IMR-90 (cell line): ENCODE results near the gene TAF1D. TPM values are rescaled to one million over a fixed set of nuclear protein-coding genes. Genes with fewer than 3 reads are reported as not detected.
A peak's percentile ranks its signal among the peaks of the same experiment; 100 is the strongest.

Experiments used
- ATAC-seq: fragments of 200-7000 bp; cut with Tn5 transposase; 2 replicates; pipeline ENCODE4 v1.9.1; 2020; ENCODE audit warnings: low read depth, mild to moderate bottlenecking, moderate library complexity
- BruUV-seq: library from RNA; stranded (reverse); fragments of 400-500 nt; replicated peaks from 2 replicates; lab custom pipeline; 2021; lab: Mats Ljungman, UMichigan
- CTCF ChIA-PET: fragments of 300-600 bp; formaldehyde crosslinking; extraction: SDS; loops from one replicate; lab custom pipeline; 2021; ENCODE audit warnings: antibody characterized with exemption; lab: Yijun Ruan, JAX
- POLR2A ChIA-PET: fragments of 300-600 bp; sonication (Branson Sonifier 250); formaldehyde crosslinking; loops from one replicate; lab custom pipeline; 2022; ENCODE audit warnings: antibody characterized with exemption; ENCODE audit not compliant: unreplicated experiment; lab: Charles Lee
- DNase-seq: peaks from one replicate; pipeline ENCODE4 v3.0.0; 2013
- H2AFZ ChIP-seq: replicated peaks from 2 replicates; pipeline ENCODE3; 2013; ENCODE audit warnings: low read length, mild to moderate bottlenecking; ENCODE audit not compliant: poor library complexity
- H2AK5ac ChIP-seq: 2 replicates; pipeline ENCODE4 v1.6.1; 2013; ENCODE audit warnings: low read depth, low read length, inconsistent platforms
- H2AK9ac ChIP-seq: replicated peaks from 2 replicates; pipeline ENCODE3; 2013; ENCODE audit warnings: mild to moderate bottlenecking, low read depth, low read length, moderate library complexity; ENCODE audit not compliant: poor library complexity
- H2BK120ac ChIP-seq: 2 replicates; pipeline ENCODE4 v1.6.1; 2013; ENCODE audit warnings: low read depth, low read length, inconsistent platforms
- H2BK15ac ChIP-seq: 3 replicates; pipeline ENCODE4 v1.6.1; 2013; ENCODE audit warnings: low read depth, low read length, inconsistent platforms
- H2BK20ac ChIP-seq: 2 replicates; pipeline ENCODE4 v1.6.1; 2013; ENCODE audit warnings: low read depth, mild to moderate bottlenecking, inconsistent platforms, low read length, moderate library complexity
- H2BK5ac ChIP-seq: 2 replicates; pipeline ENCODE4 v1.6.1; 2013; ENCODE audit warnings: mild to moderate bottlenecking, low read depth, low read length, inconsistent platforms; ENCODE audit not compliant: poor library complexity, severe bottlenecking
- H3K14ac ChIP-seq: replicated peaks from 2 replicates; pipeline ENCODE4 v1.6.1; 2013; ENCODE audit warnings: low read depth, low read length, inconsistent platforms
- H3K18ac ChIP-seq: 2 replicates; pipeline ENCODE4 v1.6.1; 2013; ENCODE audit warnings: low read depth, low read length, control low read depth
- H3K23ac ChIP-seq: 2 replicates; pipeline ENCODE4 v1.6.1; 2013; ENCODE audit warnings: low read depth, low read length, inconsistent platforms
- H3K27ac ChIP-seq: 2 replicates; pipeline ENCODE4 v1.5.1; 2013; ENCODE audit warnings: mild to moderate bottlenecking, control low read depth, low read length; ENCODE audit not compliant: insufficient read depth
- H3K27me3 ChIP-seq: 2 replicates; pipeline ENCODE4 v1.6.1; 2013; ENCODE audit warnings: low read length; ENCODE audit not compliant: control insufficient read depth, insufficient read depth
- H3K36me3 ChIP-seq: 2 replicates; pipeline ENCODE4 v1.6.1; 2013; ENCODE audit warnings: low read length, mixed read lengths; ENCODE audit not compliant: control insufficient read depth, insufficient read depth
- H3K4ac ChIP-seq: 2 replicates; pipeline ENCODE4 v1.6.1; 2013; ENCODE audit warnings: low read depth, low read length, inconsistent platforms
- H3K4me1 ChIP-seq: 2 replicates; pipeline ENCODE4 v1.6.1; 2013; ENCODE audit warnings: low read length, mixed read lengths; ENCODE audit not compliant: control insufficient read depth, insufficient read depth
- H3K4me2 ChIP-seq: 2 replicates; pipeline ENCODE4 v1.6.1; 2013; ENCODE audit warnings: low read depth, mild to moderate bottlenecking, control low read depth, low read length, moderate library complexity
- H3K4me3 ChIP-seq: 2 replicates; pipeline ENCODE4 v1.5.1; 2013; ENCODE audit warnings: low read depth, mild to moderate bottlenecking, control low read depth, low read length, moderate library complexity; ENCODE audit not compliant: insufficient read depth
- H3K56ac ChIP-seq: 2 replicates; pipeline ENCODE4 v1.6.1; 2013; ENCODE audit warnings: low read length, inconsistent platforms; ENCODE audit not compliant: insufficient read depth; ENCODE audit errors: extremely low read depth
- H3K79me1 ChIP-seq, 2 experiments: 2 replicates each; pipeline ENCODE4 v1.6.1; 2013; ENCODE audit warnings: low read length in 2 of 2, inconsistent platforms in 1 of 2, low read depth in 1 of 2
- H3K9ac ChIP-seq: 2 replicates; pipeline ENCODE4 v1.6.1; 2013; ENCODE audit warnings: low read depth, low read length, control low read depth
- H3K9me1 ChIP-seq: 2 replicates; pipeline ENCODE4 v1.6.1; 2013; ENCODE audit warnings: low read length, inconsistent platforms; ENCODE audit not compliant: insufficient read depth
- H3K9me3 ChIP-seq: 2 replicates; pipeline ENCODE4 v1.6.1; 2013; ENCODE audit warnings: low read length; ENCODE audit not compliant: control insufficient read depth, insufficient read depth
- H4K20me1 ChIP-seq: 2 replicates; pipeline ENCODE4 v1.6.1; 2013; ENCODE audit warnings: low read length, inconsistent platforms; ENCODE audit not compliant: insufficient read depth
- H4K5ac ChIP-seq: 2 replicates; pipeline ENCODE4 v1.6.1; 2013; ENCODE audit warnings: mild to moderate bottlenecking, low read depth, low read length, control low read depth
- H4K8ac ChIP-seq, 2 experiments: 2 replicates each; pipeline ENCODE4 v1.6.1; 2013; ENCODE audit warnings: low read depth in 2 of 2, low read length in 2 of 2, control low read depth in 1 of 2, inconsistent platforms in 1 of 2
- H4K91ac ChIP-seq: 2 replicates; pipeline ENCODE4 v1.6.1; 2013; ENCODE audit warnings: low read depth, low read length, inconsistent platforms; ENCODE audit not compliant: insufficient read depth
- CEBPB ChIP-seq: IDR thresholded peaks from 2 replicates; pipeline ENCODE4 v1.6.1; 2012; ENCODE audit warnings: low read depth, low read length, improper control_type of control experiment
- CHD1 ChIP-seq: IDR thresholded peaks from 2 replicates; pipeline ENCODE4 v1.6.1; 2012; ENCODE audit warnings: low read depth, low read length, improper control_type of control experiment
- NFE2L2 ChIP-seq: fragments of 150-350 bp; IDR thresholded peaks from 2 replicates; pipeline ENCODE4 v1.6.1; 2016; ENCODE audit warnings: low read depth, mild to moderate bottlenecking, low read length
- RCOR1 ChIP-seq: IDR thresholded peaks from 2 replicates; pipeline ENCODE4 v1.6.1; 2012; ENCODE audit warnings: mild to moderate bottlenecking, low read length, improper control_type of control experiment; ENCODE audit not compliant: insufficient replicate concordance
- WGBS, 2 experiments: methylation state at CpG; one replicate each; pipeline versions ENCODE4 v1.1.5 to v1.1.7; 2013; ENCODE audit warnings: missing lambda C conversion rate in 2 of 2; ENCODE audit not compliant: insufficient read length in 1 of 2; ENCODE audit errors: extremely low coverage in 2 of 2; 5-methylcytosine and 5-hydroxymethylcytosine counted together
- dilution Hi-C: fragments of 300-500 bp; cut with HindIII; formaldehyde crosslinking; loops from one replicate; pipeline ENCODE4 v1.14.3; 2018; ENCODE audit warnings: low sequenced_read_pairs; ENCODE audit not compliant: unreplicated experiment
- in situ Hi-C: fragments of 300-500 bp; cut with MboI; formaldehyde crosslinking; loops from 3 replicates; pipeline ENCODE4 v1.14.3; 2019; ENCODE audit warnings: low sequenced_read_pairs, inconsistent platforms, mixed read lengths
- intact Hi-C: fragments of 100-400 bp; cut with micrococcal nuclease; formaldehyde crosslinking; loops from 2 replicates; pipeline ENCODE4 v1.10.0; 2022
- polyA plus RNA-seq, 3 experiments: library from polyadenylated mRNA; depleted of rRNA; stranded (reverse); fragments of >200 nt; gene quantifications; 2 replicates each; pipeline ENCODE4 v1.2.3, GENCODE V29; 2012; ENCODE audit warnings: low replicate concordance in 1 of 3
- total RNA-seq: library from RNA; depleted of rRNA; stranded (reverse); fragments of >200 nt; gene quantifications from 2 replicates; pipeline ENCODE4 v1.2.3, GENCODE V29; 2012

Gene TAF1D
- total and polyA plus RNA-seq, 2 of the 4 experiments (the other 2 are of a cell fraction): 56.8 to 133 TPM

GRCh38 chr11:93772123-93772522, 30.8 kb upstream of the TAF1D start:
- H3K56ac ChIP-seq: no peak overlapping the region
- no peak overlapping the region for H4K5ac ChIP-seq
- no peak overlapping the region for H2BK120ac ChIP-seq
- no peak for TF ChIP-seq RCOR1
- no peak for TF ChIP-seq CEBPB
- TF ChIP-seq NFE2L2: no peak
- TF ChIP-seq CHD1: no peak
- no peak overlapping the region for H3K27ac ChIP-seq
- no peak overlapping the region for H3K4me2 ChIP-seq
- ChIA-PET POLR2A (no interaction called here), CTCF (no interaction called here)
- no peak overlapping the region for H3K9ac ChIP-seq
- intact Hi-C loops: no loop called here
- H3K18ac ChIP-seq: no peak overlapping the region
- H3K4ac ChIP-seq: no peak overlapping the region
- no peaks in the 10 kb centered on the region for H3K9me1 ChIP-seq
- no peak overlapping the region for H4K8ac ChIP-seq
- peaks cover 3% of the 10 kb centered on the region; the same call in 1 of the 2 replicates for H3K9me3 ChIP-seq
- DNase-seq: peak; percentile 32
- no peak overlapping the region for H2BK5ac ChIP-seq
- H3K4me1 ChIP-seq: no peaks in the 10 kb centered on the region
- no peak for ATAC-seq
- H2AFZ ChIP-seq: no peak overlapping the region
- WGBS, 2 experiments: 100% methylated on average over 1 of the region's 4 CpGs; no CpG with 5 or more reads in 1 of the 2 experiments
- in situ Hi-C loops: no loop called here
- no peak overlapping the region for H2AK5ac ChIP-seq
- H2AK9ac ChIP-seq: no peak overlapping the region
- no peak overlapping the region for H2BK20ac ChIP-seq
- H3K4me3 ChIP-seq: no peak overlapping the region
- H3K14ac ChIP-seq: no peak overlapping the region
- no TSS peak for BruUV-seq
- no peaks in the 10 kb centered on the region for H4K20me1 ChIP-seq
- H3K36me3 ChIP-seq: no peaks in the 10 kb centered on the region
- no peak overlapping the region for H3K23ac ChIP-seq
- H3K27me3 ChIP-seq: no peaks in the 10 kb centered on the region
- no peak overlapping the region for H4K91ac ChIP-seq
- dilution Hi-C loops: no loop called here
- H2BK15ac ChIP-seq: no peak overlapping the region
- H3K79me1 ChIP-seq: no peaks in the 10 kb centered on the region
